ENCODE measurements around the gene SLC38A7. TPM values are rescaled to one million over a fixed set of nuclear protein-coding genes. Genes with fewer than 3 reads are reported as not detected.

Gene SLC38A7
- total and polyA plus RNA-seq, 2 of the 13 experiments (the other 11 are each of a cell fraction or from before 2014, with no cell fraction given), result 13.2 to 14.1 TPM

DNA sequence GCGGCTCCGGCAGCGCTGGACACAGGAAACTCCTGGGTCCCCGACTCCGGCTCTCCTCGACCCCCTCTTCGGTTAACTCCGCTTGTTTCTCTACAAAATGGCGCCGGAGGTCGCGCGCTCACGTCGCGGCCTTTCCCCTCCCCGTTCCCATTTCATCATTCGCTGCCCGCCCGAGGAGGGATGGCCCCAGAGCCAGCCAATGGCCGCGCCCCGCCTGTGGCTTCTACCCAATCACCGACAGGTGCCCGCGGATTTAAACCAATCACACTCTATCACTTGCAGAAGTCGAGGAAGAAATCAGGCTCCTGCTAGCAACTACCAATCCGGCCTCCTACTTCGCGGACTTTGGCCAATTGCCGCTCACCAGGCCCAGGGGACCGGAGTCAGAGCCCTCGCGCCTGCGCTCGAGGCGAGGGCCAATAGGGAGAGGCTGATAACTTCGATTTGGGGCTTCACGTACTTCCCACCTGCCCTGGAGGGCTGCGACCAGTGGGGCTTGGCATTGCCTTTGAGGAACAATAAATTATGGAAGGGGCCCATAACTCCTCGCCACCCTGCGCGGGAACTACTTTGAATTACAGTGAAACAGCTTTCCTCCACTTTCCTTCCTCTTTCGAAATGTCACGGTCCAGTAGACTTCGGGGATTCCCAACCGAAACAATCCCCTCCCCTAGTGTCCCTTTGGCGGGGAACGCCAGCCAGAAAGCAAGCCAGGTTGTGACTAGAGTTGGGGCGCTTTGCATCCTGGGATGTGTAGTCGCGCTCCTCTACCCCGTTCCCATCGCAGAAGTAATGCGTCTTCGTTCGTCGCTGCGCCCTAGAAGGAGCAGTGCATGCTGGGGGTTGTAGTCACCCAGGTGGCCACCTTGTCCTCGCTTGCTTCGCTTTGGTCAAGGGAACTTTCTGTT, 54.6 kb downstream of the SLC38A7 start, which contains the start of gene CNOT1 (continued):
- TF ChIP-seq TOPORS (CRISPR knock-in tag; IDR thresholded peaks at IDR 0.05) (no peak; the same call in 1 of the 2 replicates), ZNF790 (CRISPR knock-in tag; IDR thresholded peaks at IDR 0.05; ENCODE audit: borderline replicate concordance) (0 out of 2 replicates have a peak, but pooled peaks have one; percentile 50), TCF7L2 (IDR thresholded peaks at IDR 0.05; ENCODE audit: low read depth, low read length) (no peak), ZNF674 (CRISPR knock-in tag; IDR thresholded peaks at IDR 0.05; ENCODE audit: low read depth) (peak; percentile 80; the same call in 1 of the 2 replicates), SNAPC5 (CRISPR knock-in tag; IDR thresholded peaks at IDR 0.05; ENCODE audit: borderline replicate concordance) (peak; percentile 97), MYNN (CRISPR knock-in tag; IDR thresholded peaks at IDR 0.05; ENCODE audit: low read depth) (no peak; the same call in 1 of the 2 replicates), SIN3A (IDR thresholded peaks at IDR 0.05; ENCODE audit: borderline replicate concordance, low read depth, low read length) (peak; percentile 71; the same call in 1 of the 2 replicates), DRAP1 (CRISPR knock-in tag; IDR thresholded peaks at IDR 0.05) (peak; percentile 90), YY1 (IDR thresholded peaks at IDR 0.05; ENCODE audit: insufficient read depth, insufficient replicate concordance, low read depth, low read length) (peak; percentile 97), SMARCE1 (IDR thresholded peaks at IDR 0.05; ENCODE audit: borderline replicate concordance) (no peak), RFXAP (CRISPR knock-in tag; IDR thresholded peaks at IDR 0.05; ENCODE audit: borderline replicate concordance) (peak; percentile 99), STAG1 (CRISPR knock-in tag; IDR thresholded peaks at IDR 0.05) (no peak), TP53 (CRISPR knock-in tag; conservative IDR thresholded peaks at IDR 0.05) (no peak; the same call in 1 of the 2 replicates), EED (CRISPR knock-in tag; IDR thresholded peaks at IDR 0.05) (peak; percentile 88), ZNF512B (CRISPR knock-in tag; IDR thresholded peaks at IDR 0.05; ENCODE audit: borderline replicate concordance) (no peak), ZNF772 (CRISPR knock-in tag; IDR thresholded peaks at IDR 0.05) (peak; percentile 93), UBTF (CRISPR knock-in tag; IDR thresholded peaks at IDR 0.05) (peak; percentile 40; the same call in 1 of the 2 replicates), NFIB (CRISPR knock-in tag; IDR thresholded peaks at IDR 0.05; ENCODE audit: borderline replicate concordance) (no peak), FOXJ3 (CRISPR knock-in tag; IDR thresholded peaks at IDR 0.05; ENCODE audit: borderline replicate concordance) (no peak), KLF15 (CRISPR knock-in tag; IDR thresholded peaks at IDR 0.05; ENCODE audit: borderline replicate concordance) (no peak; the same call in 1 of the 2 replicates)
- TF ChIP-seq, protein P1, sequence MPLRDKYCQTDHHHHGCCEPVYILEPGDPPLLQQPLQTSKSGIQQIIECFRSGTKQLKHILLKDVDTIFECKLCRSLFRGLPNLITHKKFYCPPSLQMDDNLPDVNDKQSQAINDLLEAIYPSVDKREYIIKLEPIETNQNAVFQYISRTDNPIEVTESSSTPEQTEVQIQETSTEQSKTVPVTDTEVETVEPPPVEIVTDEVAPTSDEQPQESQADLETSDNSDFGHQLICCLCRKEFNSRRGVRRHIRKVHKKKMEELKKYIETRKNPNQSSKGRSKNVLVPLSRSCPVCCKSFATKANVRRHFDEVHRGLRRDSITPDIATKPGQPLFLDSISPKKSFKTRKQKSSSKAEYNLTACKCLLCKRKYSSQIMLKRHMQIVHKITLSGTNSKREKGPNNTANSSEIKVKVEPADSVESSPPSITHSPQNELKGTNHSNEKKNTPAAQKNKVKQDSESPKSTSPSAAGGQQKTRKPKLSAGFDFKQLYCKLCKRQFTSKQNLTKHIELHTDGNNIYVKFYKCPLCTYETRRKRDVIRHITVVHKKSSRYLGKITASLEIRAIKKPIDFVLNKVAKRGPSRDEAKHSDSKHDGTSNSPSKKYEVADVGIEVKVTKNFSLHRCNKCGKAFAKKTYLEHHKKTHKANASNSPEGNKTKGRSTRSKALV (CRISPR knock-in tag; IDR thresholded peaks at IDR 0.05), result no peak

Measured in HepG2 (cell line).